HepG2 (cell line): ENCODE data around the gene CMTM5. TPM values are rescaled to one million over a fixed set of nuclear protein-coding genes. Genes with fewer than 3 reads are reported as not detected.

ENCODE experiments used
- ELF4 ChIP-seq: sonication (generic); formaldehyde crosslinking; IDR thresholded peaks from 2 replicates; pipeline ENCODE4 v1.5.0; 2020; ENCODE audit warnings: missing genetic modification reagents, mild to moderate bottlenecking, moderate library complexity, borderline replicate concordance
- EP300 ChIP-seq, 3 experiments: sonication (generic) in 1 of 3; formaldehyde crosslinking in 1 of 3; IDR thresholded peaks; 2 replicates each; pipeline versions ENCODE4 v1.5.1 to v1.6.1; 2011 to 2020; ENCODE audit warnings: low read depth in 2 of 3, low read length in 2 of 3, borderline replicate concordance in 1 of 3, improper control_type of control experiment in 1 of 3, mild to moderate bottlenecking in 1 of 3, missing genetic modification reagents in 1 of 3, moderate library complexity in 1 of 3
- GPN1 ChIP-seq: sonication (generic); formaldehyde crosslinking; IDR thresholded peaks from 2 replicates; pipeline ENCODE4 v1.5.1; 2020; ENCODE audit warnings: missing genetic modification reagents, borderline replicate concordance
- KDM5B ChIP-seq: sonication (generic); formaldehyde crosslinking; IDR thresholded peaks from 2 replicates; pipeline ENCODE4 v1.4.0; 2020; ENCODE audit warnings: missing genetic modification reagents, mild to moderate bottlenecking, borderline replicate concordance
- MIXL1 ChIP-seq: IDR thresholded peaks from 2 replicates; pipeline ENCODE4 v1.6.1; 2016
- NFKBIZ ChIP-seq: IDR thresholded peaks from 2 replicates; pipeline ENCODE4 v1.6.1; 2018; ENCODE audit warnings: missing genetic modification reagents, missing compliant biosample characterization
- NR2F2 ChIP-seq: IDR thresholded peaks from 2 replicates; pipeline ENCODE4 v1.6.1; 2012; ENCODE audit warnings: low read depth, inconsistent platforms, borderline replicate concordance
- POLR2AphosphoS2 ChIP-seq: IDR thresholded peaks from 2 replicates; pipeline ENCODE4 v1.6.1; 2011; ENCODE audit warnings: low read depth, low read length, improper control_type of control experiment
- SNAI1 ChIP-seq: sonication (generic); formaldehyde crosslinking; IDR thresholded peaks from 2 replicates; pipeline ENCODE4 v1.5.0; 2020; ENCODE audit warnings: mild to moderate bottlenecking, missing genetic modification reagents, borderline replicate concordance
- STAT6 ChIP-seq: sonication (generic); formaldehyde crosslinking; IDR thresholded peaks from 2 replicates; pipeline ENCODE4 v1.4.0; 2020; ENCODE audit warnings: missing genetic modification reagents, mild to moderate bottlenecking, borderline replicate concordance
- TAF15 ChIP-seq: fragments of 200-400 bp; formaldehyde crosslinking; IDR thresholded peaks from one replicate; pipeline ENCODE4 v1.6.1; 2018; ENCODE audit warnings: mild to moderate bottlenecking, low read depth, low read length; ENCODE audit not compliant: poor library complexity, severe bottlenecking
- TERF1 ChIP-seq: sonication (generic); formaldehyde crosslinking; IDR thresholded peaks from 2 replicates; pipeline ENCODE4 v1.8.0; 2022; ENCODE audit warnings: mild to moderate bottlenecking, missing genetic modification reagents, moderate library complexity
- ZKSCAN5 ChIP-seq: sonication (generic); formaldehyde crosslinking; IDR thresholded peaks from 2 replicates; pipeline ENCODE4 v1.5.1; 2020; ENCODE audit warnings: mild to moderate bottlenecking, missing genetic modification reagents
- ZNF354B ChIP-seq: sonication (generic); formaldehyde crosslinking; IDR thresholded peaks from 2 replicates; pipeline ENCODE4 v1.8.0; 2022; ENCODE audit warnings: mild to moderate bottlenecking, missing genetic modification reagents
- ZNF768 ChIP-seq: sonication (generic); formaldehyde crosslinking; IDR thresholded peaks from 2 replicates; pipeline ENCODE4 v1.4.0; 2020; ENCODE audit warnings: missing genetic modification reagents
- ZSCAN21 ChIP-seq: sonication (generic); formaldehyde crosslinking; IDR thresholded peaks from 2 replicates; pipeline ENCODE4 v1.8.0; 2022; ENCODE audit warnings: mild to moderate bottlenecking, missing genetic modification reagents, moderate library complexity, borderline replicate concordance
- polyA plus RNA-seq, 8 experiments: library from polyadenylated mRNA; depleted of rRNA in 3 of 8; stranded (reverse) in 7 of 8; unstranded in 1 of 8; fragments of >200 nt; fragmentation: Illumina TruSeq in 4 of 8; extraction: Trizol in 4 of 8; gene quantifications; 2 replicates each; pipeline versions ENCODE4 v1.2.1 to v1.2.3, GENCODE V29; 2011 to 2016; ENCODE audit warnings: low read depth in 4 of 8, missing spikeins in 1 of 8, mixed read lengths in 1 of 8; ENCODE audit not compliant: insufficient read depth in 1 of 8
- total RNA-seq, 5 experiments: library from RNA; depleted of rRNA; stranded (reverse); fragments of >200 nt; fragmentation: Illumina TruSeq; extraction: Trizol; gene quantifications; 2 replicates each; pipeline ENCODE4 v1.2.3, GENCODE V29; 2016; ENCODE audit warnings: low read depth in 1 of 5
- TF ChIP-seq, protein P1 (sequence below): sonication (generic); formaldehyde crosslinking; IDR thresholded peaks from 2 replicates; pipeline ENCODE4 v1.4.0; 2020; ENCODE audit warnings: mild to moderate bottlenecking, missing genetic modification reagents
- TF ChIP-seq, protein P2 (sequence below): fragments of 450-650 bp; IDR thresholded peaks from 2 replicates; pipeline ENCODE4 v1.6.1; 2016
- TF ChIP-seq, protein P3 (sequence below): sonication (generic); formaldehyde crosslinking; IDR thresholded peaks from 2 replicates; pipeline ENCODE4 v1.8.1; 2023; ENCODE audit warnings: mild to moderate bottlenecking, missing genetic modification reagents

CMTM5 gene
- total and polyA plus RNA-seq, 2 of the 13 experiments (the other 11 are each of a cell fraction or from before 2014, with no cell fraction given), result not detected

DNA sequence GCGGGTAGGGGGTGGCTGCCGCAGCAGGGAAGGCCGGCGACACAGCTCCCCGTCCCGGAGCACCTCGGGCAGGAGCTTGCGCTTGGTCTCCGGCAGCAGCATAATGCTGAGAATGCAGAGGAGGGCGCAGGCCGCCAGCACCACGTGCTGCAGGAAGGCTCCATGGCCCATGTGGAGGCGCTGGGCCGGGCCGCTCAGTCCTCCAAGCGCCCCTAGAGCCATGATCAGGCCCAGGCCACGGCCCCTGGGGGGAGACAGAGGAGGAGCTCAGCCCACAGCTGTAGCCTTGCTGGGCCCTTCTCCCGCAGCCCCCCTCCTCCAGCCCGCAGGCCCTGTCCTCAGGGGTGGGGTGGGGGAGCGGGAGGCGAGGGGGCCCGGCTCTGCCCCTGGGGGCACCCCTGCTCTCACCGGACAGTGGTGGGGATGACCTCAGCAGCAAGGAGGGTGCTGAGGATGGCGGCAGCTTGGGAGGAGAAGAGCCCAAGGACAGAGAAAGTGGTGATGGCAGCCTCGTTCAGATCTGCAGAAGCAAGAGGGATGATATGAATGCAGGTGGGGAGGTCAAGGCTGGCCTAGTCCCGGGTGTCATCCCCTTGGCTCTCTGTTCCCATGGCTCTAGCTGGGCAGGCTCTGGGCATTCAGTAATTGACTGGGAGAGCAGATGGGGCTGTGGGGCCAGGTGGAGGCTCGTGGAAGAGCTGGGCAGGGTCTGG is 30.0 kb upstream of the CMTM5 start (continued):
- TF ChIP-seq, protein P1, sequence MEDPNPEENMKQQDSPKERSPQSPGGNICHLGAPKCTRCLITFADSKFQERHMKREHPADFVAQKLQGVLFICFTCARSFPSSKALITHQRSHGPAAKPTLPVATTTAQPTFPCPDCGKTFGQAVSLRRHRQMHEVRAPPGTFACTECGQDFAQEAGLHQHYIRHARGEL (CRISPR knock-in tag), result no peak
- no peak for TF ChIP-seq POLR2AphosphoS2
- TF ChIP-seq, protein P2, sequence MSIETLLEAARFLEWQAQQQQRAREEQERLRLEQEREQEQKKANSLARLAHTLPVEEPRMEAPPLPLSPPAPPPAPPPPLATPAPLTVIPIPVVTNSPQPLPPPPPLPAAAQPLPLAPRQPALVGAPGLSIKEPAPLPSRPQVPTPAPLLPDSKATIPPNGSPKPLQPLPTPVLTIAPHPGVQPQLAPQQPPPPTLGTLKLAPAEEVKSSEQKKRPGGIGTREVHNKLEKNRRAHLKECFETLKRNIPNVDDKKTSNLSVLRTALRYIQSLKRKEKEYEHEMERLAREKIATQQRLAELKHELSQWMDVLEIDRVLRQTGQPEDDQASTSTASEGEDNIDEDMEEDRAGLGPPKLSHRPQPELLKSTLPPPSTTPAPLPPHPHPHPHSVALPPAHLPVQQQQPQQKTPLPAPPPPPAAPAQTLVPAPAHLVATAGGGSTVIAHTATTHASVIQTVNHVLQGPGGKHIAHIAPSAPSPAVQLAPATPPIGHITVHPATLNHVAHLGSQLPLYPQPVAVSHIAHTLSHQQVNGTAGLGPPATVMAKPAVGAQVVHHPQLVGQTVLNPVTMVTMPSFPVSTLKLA, result peak; percentile 28; the same call in 1 of the 2 replicates
- no peak for TF ChIP-seq GPN1 (CRISPR knock-in tag)
- TF ChIP-seq EP300 (IDR thresholded peaks at IDR 0.05; ENCODE audit: low read depth in 2 of 2, low read length in 2 of 2), result no peak
- no peak for TF ChIP-seq EP300 (CRISPR knock-in tag; IDR thresholded peaks at IDR 0.05; ENCODE audit: borderline replicate concordance)
- TF ChIP-seq STAT6, result no peak
- TF ChIP-seq ZKSCAN5, result no peak
- no peak for TF ChIP-seq ELF4
- TF ChIP-seq NR2F2, result no peak
- TF ChIP-seq, protein P3, sequence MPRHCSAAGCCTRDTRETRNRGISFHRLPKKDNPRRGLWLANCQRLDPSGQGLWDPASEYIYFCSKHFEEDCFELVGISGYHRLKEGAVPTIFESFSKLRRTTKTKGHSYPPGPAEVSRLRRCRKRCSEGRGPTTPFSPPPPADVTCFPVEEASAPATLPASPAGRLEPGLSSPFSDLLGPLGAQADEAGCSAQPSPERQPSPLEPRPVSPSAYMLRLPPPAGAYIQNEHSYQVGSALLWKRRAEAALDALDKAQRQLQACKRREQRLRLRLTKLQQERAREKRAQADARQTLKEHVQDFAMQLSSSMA (CRISPR knock-in tag), result no peak
- TF ChIP-seq KDM5B (CRISPR knock-in tag), result no peak
- TF ChIP-seq MIXL1 (CRISPR knock-in tag), result no peak
- no peak for TF ChIP-seq SNAI1 (CRISPR knock-in tag)
- TF ChIP-seq ZNF354B (CRISPR knock-in tag), result no peak
- TF ChIP-seq NFKBIZ (CRISPR knock-in tag), result no peak
- peak; percentile 17; the same call in 1 of the 2 replicates for TF ChIP-seq ZNF768 (CRISPR knock-in tag)
- TF ChIP-seq TAF15, result no peak
- TF ChIP-seq TERF1 (CRISPR knock-in tag), result no peak
- TF ChIP-seq ZSCAN21 (CRISPR knock-in tag), result 0 out of 2 replicates have a peak, but pooled peaks have one; percentile 26
